ENCODE results near the gene OLIG2.

Gene OLIG2

GRCh38 chr21:33021150-33021549, 4.6 kb upstream of the OLIG2 start:
- Histone ChIP-seq H3K36me3 (ENCODE audit: insufficient read depth, low read length) (no peaks in the 10 kb centered on the region), H3K4me3 (ENCODE audit: low read depth in 1 of 2, low read length in 2 of 2) (no peak overlapping the region), H3K4me1 (ENCODE audit: insufficient read depth, low read length) (peaks cover 6% of the 10 kb centered on the region), H3K9ac (ENCODE audit: low read length) (no peak overlapping the region), H3K27me3 (ENCODE audit: control insufficient read depth in 1 of 2, insufficient read depth in 2 of 2, low read length in 2 of 2) (peaks cover 37 to 80% of the 10 kb centered on the region in 2 donors), H3K27ac (ENCODE audit: low read depth, low read length) (no peak overlapping the region), H3K9me3 (ENCODE audit: low read length) (no peaks in the 10 kb centered on the region)

- Histone ChIP-seq H3K4me3 (ENCODE audit: low read depth in 1 of 2, low read length in 2 of 2) (no peak overlapping the region), H3K4me1 (ENCODE audit: insufficient read depth, low read length) (peaks cover 6% of the 10 kb centered on the region), H3K27ac (ENCODE audit: low read depth, low read length) (no peak overlapping the region), H3K27me3 (ENCODE audit: control insufficient read depth in 1 of 2, insufficient read depth in 2 of 2, low read length in 2 of 2) (peaks cover 42 to 85% of the 10 kb centered on the region in 2 donors), H3K9ac (ENCODE audit: low read length) (no peak overlapping the region), H3K36me3 (ENCODE audit: insufficient read depth, low read length) (no peaks in the 10 kb centered on the region), H3K9me3 (ENCODE audit: low read length) (no peaks in the 10 kb centered on the region)
Measured at GRCh38 chr21:33021667-33022066, 4.1 kb upstream of the OLIG2 start.

DNA sequence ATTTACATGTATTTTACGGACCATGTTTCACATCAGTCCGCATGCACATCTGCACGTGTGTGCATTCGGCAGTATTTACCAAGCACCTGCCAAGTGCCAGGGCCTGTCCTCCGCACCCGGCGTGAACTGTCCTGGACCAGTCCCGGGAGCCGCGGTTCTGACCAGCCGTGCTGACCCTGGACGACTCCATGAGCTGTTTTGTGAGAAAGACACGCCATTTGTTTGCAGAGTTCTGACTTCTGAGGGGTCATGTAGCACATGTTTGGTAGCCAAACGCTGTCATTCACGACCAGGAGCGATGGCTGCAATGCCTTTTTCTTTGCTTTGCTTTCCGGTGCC, 3.3 kb upstream of the OLIG2 start:
- Histone ChIP-seq H3K27me3 (ENCODE audit: control insufficient read depth in 1 of 2, insufficient read depth in 2 of 2, low read length in 2 of 2) (peaks cover 47 to 89% of the 10 kb centered on the region in 2 donors), H3K4me3 (ENCODE audit: low read depth in 1 of 2, low read length in 2 of 2) (no peak overlapping the region), H3K4me1 (ENCODE audit: insufficient read depth, low read length) (peaks cover 6% of the 10 kb centered on the region), H3K36me3 (ENCODE audit: insufficient read depth, low read length) (no peaks in the 10 kb centered on the region), H3K27ac (ENCODE audit: low read depth, low read length) (no peak overlapping the region), H3K9me3 (ENCODE audit: low read length) (no peaks in the 10 kb centered on the region), H3K9ac (ENCODE audit: low read length) (no peak overlapping the region)

DNA sequence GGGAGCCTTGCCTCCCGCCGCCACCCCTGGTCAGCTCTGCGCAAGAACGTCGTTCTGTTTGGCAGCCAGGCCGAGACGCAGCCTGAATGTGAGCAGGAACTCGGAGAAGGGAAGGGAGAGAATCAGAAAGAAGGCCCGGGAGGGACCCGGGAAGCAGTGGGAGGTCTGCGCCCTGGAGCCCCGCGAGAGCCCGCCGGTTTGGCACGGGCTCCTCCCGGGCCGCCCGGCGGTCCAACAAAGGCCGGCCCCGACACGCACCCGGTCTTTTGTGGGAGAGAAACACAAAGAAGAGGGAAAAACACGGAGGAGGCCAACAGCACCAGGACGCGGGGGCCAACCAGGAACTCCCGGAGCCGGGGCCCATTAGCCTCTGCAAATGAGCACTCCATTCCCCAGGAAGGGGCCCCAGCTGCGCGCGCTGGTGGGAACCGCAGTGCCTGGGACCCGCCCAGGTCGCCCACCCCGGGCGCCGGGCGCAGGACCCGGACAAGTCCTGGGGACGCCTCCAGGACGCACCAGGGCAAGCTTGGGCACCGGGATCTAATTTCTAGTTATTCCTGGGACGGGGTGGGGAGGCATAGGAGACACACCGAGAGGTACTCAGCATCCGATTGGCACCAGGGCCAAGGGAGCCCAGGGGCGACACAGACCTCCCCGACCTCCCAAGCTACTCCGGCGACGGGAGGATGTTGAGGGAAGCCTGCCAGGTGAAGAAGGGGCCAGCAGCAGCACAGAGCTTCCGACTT, 2.7 kb upstream of the OLIG2 start:
- H3K4me1 ChIP-seq (ENCODE audit: insufficient read depth, low read length) = peaks cover 6% of the 10 kb centered on the region
- peaks cover 47 to 89% of the 10 kb centered on the region in 2 donors for H3K27me3 ChIP-seq (ENCODE audit: control insufficient read depth in 1 of 2, insufficient read depth in 2 of 2, low read length in 2 of 2)
- no peak overlapping the region for H3K4me3 ChIP-seq (ENCODE audit: low read depth in 1 of 2, low read length in 2 of 2)
- H3K9ac ChIP-seq (ENCODE audit: low read length) = no peak overlapping the region
- no peaks in the 10 kb centered on the region for H3K36me3 ChIP-seq (ENCODE audit: insufficient read depth, low read length)
- no peaks in the 10 kb centered on the region for H3K9me3 ChIP-seq (ENCODE audit: low read length)
- H3K27ac ChIP-seq (ENCODE audit: low read depth, low read length) = no peak overlapping the region

DNA sequence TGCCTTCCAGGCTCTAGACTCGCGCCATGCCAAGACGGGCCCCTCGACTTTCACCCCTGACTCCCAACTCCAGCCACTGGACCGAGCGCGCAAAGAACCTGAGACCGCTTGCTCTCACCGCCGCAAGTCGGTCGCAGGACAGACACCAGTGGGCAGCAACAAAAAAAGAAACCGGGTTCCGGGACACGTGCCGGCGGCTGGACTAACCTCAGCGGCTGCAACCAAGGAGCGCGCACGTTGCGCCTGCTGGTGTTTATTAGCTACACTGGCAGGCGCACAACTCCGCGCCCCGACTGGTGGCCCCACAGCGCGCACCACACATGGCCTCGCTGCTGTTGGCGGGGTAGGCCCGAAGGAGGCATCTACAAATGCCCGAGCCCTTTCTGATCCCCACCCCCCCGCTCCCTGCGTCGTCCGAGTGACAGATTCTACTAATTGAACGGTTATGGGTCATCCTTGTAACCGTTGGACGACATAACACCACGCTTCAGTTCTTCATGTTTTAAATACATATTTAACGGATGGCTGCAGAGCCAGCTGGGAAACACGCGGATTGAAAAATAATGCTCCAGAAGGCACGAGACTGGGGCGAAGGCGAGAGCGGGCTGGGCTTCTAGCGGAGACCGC, 2.0 kb upstream of the OLIG2 start:
- peaks cover 11% of the 10 kb centered on the region for H3K4me1 ChIP-seq (ENCODE audit: insufficient read depth, low read length)

GRCh38 chr21:33024201-33025103, 1.3 kb upstream of the OLIG2 start:
- peaks cover 57 to 87% of the 10 kb centered on the region in 2 donors for H3K27me3 ChIP-seq (ENCODE audit: control insufficient read depth in 1 of 2, insufficient read depth in 2 of 2, low read length in 2 of 2)
- no peak overlapping the region for H3K9ac ChIP-seq (ENCODE audit: low read length)
- H3K9me3 ChIP-seq (ENCODE audit: low read length) = no peaks in the 10 kb centered on the region
- H3K4me1 ChIP-seq (ENCODE audit: insufficient read depth, low read length) = peaks cover 17% of the 10 kb centered on the region
- no peak overlapping the region for H3K27ac ChIP-seq (ENCODE audit: low read depth, low read length)
- no peaks in the 10 kb centered on the region for H3K36me3 ChIP-seq (ENCODE audit: insufficient read depth, low read length)
- H3K4me3 ChIP-seq (ENCODE audit: low read depth in 1 of 2, low read length in 2 of 2) = no peak overlapping the region

More for the DNA sequence above, 2.0 kb upstream of the OLIG2 start:
- no peak overlapping the region for H3K4me3 ChIP-seq (ENCODE audit: low read depth in 1 of 2, low read length in 2 of 2)
- H3K9ac ChIP-seq (ENCODE audit: low read length) = no peak overlapping the region
- no peak overlapping the region for H3K27ac ChIP-seq (ENCODE audit: low read depth, low read length)
- no peaks in the 10 kb centered on the region for H3K36me3 ChIP-seq (ENCODE audit: insufficient read depth, low read length)
- no peaks in the 10 kb centered on the region for H3K9me3 ChIP-seq (ENCODE audit: low read length)
- H3K27me3 ChIP-seq (ENCODE audit: control insufficient read depth in 1 of 2, insufficient read depth in 2 of 2, low read length in 2 of 2) = peaks cover 52 to 92% of the 10 kb centered on the region in 2 donors

DNA sequence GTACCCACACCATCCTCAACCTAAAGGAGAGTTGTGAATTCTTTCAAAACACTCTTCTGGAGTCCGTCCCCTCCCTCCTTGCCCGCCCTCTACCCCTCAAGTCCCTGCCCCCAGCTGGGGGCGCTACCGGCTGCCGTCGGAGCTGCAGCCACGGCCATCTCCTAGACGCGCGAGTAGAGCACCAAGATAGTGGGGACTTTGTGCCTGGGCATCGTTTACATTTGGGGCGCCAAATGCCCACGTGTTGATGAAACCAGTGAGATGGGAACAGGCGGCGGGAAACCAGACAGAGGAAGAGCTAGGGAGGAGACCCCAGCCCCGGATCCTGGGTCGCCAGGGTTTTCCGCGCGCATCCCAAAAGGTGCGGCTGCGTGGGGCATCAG, 638 bp upstream of the OLIG2 start:
- Histone ChIP-seq H3K36me3 (ENCODE audit: insufficient read depth, low read length) (no peaks in the 10 kb centered on the region), H3K27me3 (ENCODE audit: control insufficient read depth in 1 of 2, insufficient read depth in 2 of 2, low read length in 2 of 2) (peaks cover 62 to 87% of the 10 kb centered on the region in 2 donors), H3K9ac (ENCODE audit: low read length) (no peak overlapping the region), H3K27ac (ENCODE audit: low read depth, low read length) (no peak overlapping the region), H3K9me3 (ENCODE audit: low read length) (no peaks in the 10 kb centered on the region), H3K4me1 (ENCODE audit: insufficient read depth, low read length) (peaks cover 17% of the 10 kb centered on the region), H3K4me3 (ENCODE audit: low read depth in 1 of 2, low read length in 2 of 2) (no peak overlapping the region)

GRCh38 chr21:33026443-33026858, 716 bp downstream of the OLIG2 start:
- Histone ChIP-seq H3K27me3 (ENCODE audit: control insufficient read depth in 1 of 2, insufficient read depth in 2 of 2, low read length in 2 of 2) (peaks cover 59 to 90% of the 10 kb centered on the region in 2 donors), H3K9ac (ENCODE audit: low read length) (no peak overlapping the region), H3K27ac (ENCODE audit: low read depth, low read length) (no peak overlapping the region), H3K4me1 (ENCODE audit: insufficient read depth, low read length) (peaks cover 17% of the 10 kb centered on the region), H3K4me3 (ENCODE audit: low read depth in 1 of 2, low read length in 2 of 2) (no peak overlapping the region), H3K36me3 (ENCODE audit: insufficient read depth, low read length) (no peaks in the 10 kb centered on the region), H3K9me3 (ENCODE audit: low read length) (no peaks in the 10 kb centered on the region)

- Histone ChIP-seq H3K27ac (ENCODE audit: low read depth, low read length) (no peak overlapping the region), H3K9me3 (ENCODE audit: low read length) (no peaks in the 10 kb centered on the region), H3K9ac (ENCODE audit: low read length) (no peak overlapping the region), H3K36me3 (ENCODE audit: insufficient read depth, low read length) (no peaks in the 10 kb centered on the region), H3K27me3 (ENCODE audit: control insufficient read depth in 1 of 2, insufficient read depth in 2 of 2, low read length in 2 of 2) (peaks cover 58 to 90% of the 10 kb centered on the region in 2 donors), H3K4me1 (ENCODE audit: insufficient read depth, low read length) (peaks cover 17% of the 10 kb centered on the region), H3K4me3 (ENCODE audit: low read depth in 1 of 2, low read length in 2 of 2) (no peak overlapping the region)
Measured at GRCh38 chr21:33026878-33027400, 1.2 kb downstream of the OLIG2 start.

- Histone ChIP-seq H3K9me3 (ENCODE audit: low read length) (no peaks in the 10 kb centered on the region), H3K9ac (ENCODE audit: low read length) (no peak overlapping the region), H3K27ac (ENCODE audit: low read depth, low read length) (no peak overlapping the region), H3K27me3 (ENCODE audit: control insufficient read depth in 1 of 2, insufficient read depth in 2 of 2, low read length in 2 of 2) (peaks cover 58 to 90% of the 10 kb centered on the region in 2 donors), H3K36me3 (ENCODE audit: insufficient read depth, low read length) (no peaks in the 10 kb centered on the region), H3K4me3 (ENCODE audit: low read depth in 1 of 2, low read length in 2 of 2) (no peak overlapping the region), H3K4me1 (ENCODE audit: insufficient read depth, low read length) (peaks cover 17% of the 10 kb centered on the region)
Measured at GRCh38 chr21:33027401-33028286, 1.9 kb downstream of the OLIG2 start.
